K562 (cell line): ENCODE results near the gene OPRL1. TPM values are rescaled to one million over a fixed set of nuclear protein-coding genes. Genes with fewer than 3 reads are reported as not detected.
A peak's percentile ranks its signal among the peaks of the same experiment; 100 is the strongest.

Source experiments
- ATAC-seq: fragments of 200-7000 bp; cut with Tn5 transposase; 3 replicates; pipeline ENCODE4 v1.9.1; 2020; ENCODE audit warnings: moderate library complexity
- BruUV-seq: library from RNA; stranded (reverse); fragments of 400-500 nt; replicated peaks from 2 replicates; lab custom pipeline; 2021; lab: Mats Ljungman, UMichigan
- CTCF ChIA-PET: fragments of 300-600 bp; formaldehyde crosslinking; extraction: SDS; loops from one replicate; lab custom pipeline; 2021; ENCODE audit warnings: low intra/inter-chr PET ratio; lab: Yijun Ruan, JAX
- POLR2A ChIA-PET: fragments of 300-600, 350-650 bp; sonication (Branson Sonifier 250); formaldehyde crosslinking; extraction: SDS; loops from one replicate; lab custom pipeline; 2021; ENCODE audit warnings: antibody characterized with exemption, inconsistent platforms; lab: Yijun Ruan, JAX
- DNase-seq, 4 experiments: peaks; one replicate each; pipeline versions ENCODE4 v3.0.0 to v3.0.0-alpha.2; 2011 to 2018; ENCODE audit warnings: low spot score in 3 of 4, mixed read lengths in 3 of 4; ENCODE audit errors: extremely low read depth in 1 of 4
- FAIRE-seq: peaks from 2 replicates; lab custom pipeline; 2011; peaks lifted over from hg19 to GRCh38; lab: Jason Lieb, UNC
- H2AFZ ChIP-seq: 2 replicates; pipeline ENCODE4 v1.6.0; 2011; ENCODE audit warnings: low read depth, low read length, control low read depth, inconsistent platforms
- H3K27ac ChIP-seq: fragments of 200-600 bp; 3 replicates; pipeline ENCODE4 v1.8.0; 2011; ENCODE audit warnings: low read depth, mild to moderate bottlenecking, control low read depth, inconsistent platforms, low read length, moderate library complexity, mixed read lengths; ENCODE audit errors: extremely low read depth
- H3K27me3 ChIP-seq, 2 experiments: fragments of 300-600 bp in 1 of 2; 2 replicates in 1 of 2; 3 replicates in 1 of 2; pipeline versions ENCODE4 v1.6.0 to v1.8.0; 2011; ENCODE audit warnings: inconsistent platforms in 2 of 2, low read length in 2 of 2, mild to moderate bottlenecking in 1 of 2, mixed read lengths in 1 of 2, moderate library complexity in 1 of 2; ENCODE audit not compliant: control insufficient read depth in 2 of 2, insufficient read depth in 2 of 2
- H3K36me3 ChIP-seq: fragments of 300-600 bp; 3 replicates; pipeline ENCODE4 v1.8.0; 2011; ENCODE audit warnings: mild to moderate bottlenecking, low read length, inconsistent platforms; ENCODE audit not compliant: control insufficient read depth, insufficient read depth
- H3K4me1 ChIP-seq, 2 experiments: fragments of 200-600 bp in 1 of 2; replicated peaks in 1 of 2; 2 replicates in 1 of 2; 3 replicates in 1 of 2; pipeline versions ENCODE4 v1.5.1 to v1.8.0; 2011; ENCODE audit warnings: inconsistent platforms in 2 of 2, low read length in 2 of 2, mild to moderate bottlenecking in 1 of 2, mixed read lengths in 1 of 2, moderate library complexity in 1 of 2; ENCODE audit not compliant: control insufficient read depth in 2 of 2, insufficient read depth in 2 of 2
- H3K4me2 ChIP-seq: 2 replicates; pipeline ENCODE4 v1.6.1; 2011; ENCODE audit warnings: low read length, control low read depth, inconsistent platforms, mixed read lengths; ENCODE audit not compliant: insufficient read depth
- H3K4me3 ChIP-seq: fragments of 200-600 bp; sonication (generic), shearing (Covaris generic); 2 replicates; pipeline ENCODE4 v1.5.1; 2016; ENCODE audit warnings: control low read depth, inconsistent platforms
- H3K79me2 ChIP-seq: fragments of 200-600 bp; 3 replicates; pipeline ENCODE4 v1.8.0; 2011; ENCODE audit warnings: low read length, inconsistent platforms; ENCODE audit not compliant: control insufficient read depth, insufficient read depth
- H3K9ac ChIP-seq, 2 experiments: 2 replicates each; pipeline versions ENCODE4 v1.6.0 to v1.6.1; 2011; ENCODE audit warnings: low read depth in 2 of 2, low read length in 2 of 2, control low read depth in 1 of 2, inconsistent platforms in 1 of 2, mild to moderate bottlenecking in 1 of 2, mixed read lengths in 1 of 2; ENCODE audit not compliant: insufficient read depth in 1 of 2
- H3K9me1 ChIP-seq: one replicate; pipeline ENCODE4 v1.6.0; 2011; ENCODE audit warnings: inconsistent platforms, mild to moderate bottlenecking, low read length, moderate library complexity; ENCODE audit not compliant: control insufficient read depth, insufficient read depth
- H3K9me3 ChIP-seq: replicated peaks from 2 replicates; pipeline ENCODE4 v1.5.1; 2011; ENCODE audit warnings: low read depth, low read length, inconsistent platforms; ENCODE audit not compliant: control insufficient read depth, insufficient read depth
- H4K20me1 ChIP-seq: replicated peaks from 2 replicates; pipeline ENCODE4 v1.6.1; 2011; ENCODE audit warnings: low read length, inconsistent platforms, mixed read lengths; ENCODE audit not compliant: control insufficient read depth, insufficient read depth
- CBX2 ChIP-seq: fragments of 200-600 bp; sonication (generic); IDR thresholded peaks from one replicate; pipeline ENCODE4 v1.6.1; 2012; ENCODE audit warnings: mild to moderate bottlenecking, low read length, inconsistent platforms; ENCODE audit not compliant: insufficient read depth, poor library complexity, severe bottlenecking
- FOXA1 ChIP-seq: fragments of 450-650 bp; IDR thresholded peaks from 2 replicates; pipeline ENCODE4 v1.6.1; 2016; ENCODE audit warnings: mild to moderate bottlenecking, borderline replicate concordance
- JUN ChIP-seq, 2 experiments: sonication (generic) in 1 of 2; formaldehyde crosslinking in 1 of 2; IDR thresholded peaks; 2 replicates each; pipeline versions ENCODE4 v1.6.1 to v1.8.0; 2012 to 2022; ENCODE audit warnings: borderline replicate concordance in 2 of 2, mild to moderate bottlenecking in 2 of 2, improper control_type of control experiment in 1 of 2, low read depth in 1 of 2, low read length in 1 of 2, missing genetic modification reagents in 1 of 2
- LEF1 ChIP-seq: fragments of 450-650 bp; IDR thresholded peaks from 2 replicates; pipeline ENCODE4 v1.6.1; 2016; ENCODE audit warnings: mild to moderate bottlenecking
- NEUROD1 ChIP-seq: fragments of 150-350 bp; IDR thresholded peaks from 2 replicates; pipeline ENCODE4 v1.6.1; 2014; ENCODE audit warnings: borderline replicate concordance, low read length, low read depth; ENCODE audit not compliant: partially characterized antibody
- NFYB ChIP-seq: IDR thresholded peaks from 2 replicates; pipeline ENCODE4 v1.6.1; 2011; ENCODE audit warnings: mild to moderate bottlenecking, moderate library complexity; ENCODE audit not compliant: insufficient read length; ENCODE audit errors: extremely low read depth
- POLR3G ChIP-seq: IDR thresholded peaks from 2 replicates; pipeline ENCODE4 v1.6.1; 2011; ENCODE audit not compliant: insufficient read length, insufficient replicate concordance; ENCODE audit errors: extremely low read depth
- SIX5 ChIP-seq, 2 experiments: IDR thresholded peaks; 2 replicates each; pipeline ENCODE4 v1.6.1; 2011; ENCODE audit warnings: low read length in 2 of 2, borderline replicate concordance in 1 of 2, low read depth in 1 of 2, mild to moderate bottlenecking in 1 of 2, moderate library complexity in 1 of 2; ENCODE audit not compliant: insufficient read depth in 1 of 2
- SP1 ChIP-seq: sonication (generic); formaldehyde crosslinking; IDR thresholded peaks from 2 replicates; pipeline ENCODE4 v1.8.1; 2022; ENCODE audit warnings: mild to moderate bottlenecking, missing genetic modification reagents
- ZNF239 ChIP-seq: fragments of 250-450 bp; sonication (Bioruptor Pico); IDR thresholded peaks from 2 replicates; pipeline ENCODE4 v1.4.0; 2020; ENCODE audit warnings: mild to moderate bottlenecking
- ZNF551 ChIP-seq: fragments of 250-450 bp; sonication (Bioruptor Pico); IDR thresholded peaks from 2 replicates; pipeline ENCODE4 v1.5.0; 2021; ENCODE audit warnings: mild to moderate bottlenecking, moderate library complexity
- ZNF76 ChIP-seq: fragments of 250-450 bp; sonication (Bioruptor Pico); IDR thresholded peaks from 2 replicates; pipeline ENCODE4 v1.4.0; 2020; ENCODE audit warnings: mild to moderate bottlenecking, moderate library complexity, borderline replicate concordance
- WGBS: fragments of 100-300 bp; shearing (Covaris generic); methylation state at CpG from one replicate; pipeline ENCODE4 v1.1.6; 2016; ENCODE audit warnings: low coverage, mixed read lengths; ENCODE audit not compliant: insufficient coverage; ENCODE audit errors: missing lambda C conversion rate; 5-methylcytosine and 5-hydroxymethylcytosine counted together
- in situ Hi-C: fragments of 300-500 bp; cut with MboI; formaldehyde crosslinking; loops from 4 replicates; pipeline ENCODE4 v1.15.0; 2018; ENCODE audit warnings: inconsistent platforms, mixed read lengths
- intact Hi-C: fragments of 100-400 bp; cut with micrococcal nuclease; formaldehyde crosslinking; loops from 2 replicates; pipeline ENCODE4 v1.14.2; 2022
- polyA plus RNA-seq, 8 experiments: library from polyadenylated mRNA; depleted of rRNA in 4 of 8; stranded (reverse) in 5 of 8; unstranded in 3 of 8; fragments of >200 nt; fragmentation: Nextera tagmentation in 2 of 8; fragmentation: Illumina TruSeq in 1 of 8; extraction: Ambion mirVana in 2 of 8; extraction: Trizol in 1 of 8; gene quantifications; 2 replicates each; pipeline versions ENCODE4 v1.2.1 to v1.2.3, GENCODE V29; 2011 to 2014; ENCODE audit warnings: inconsistent platforms in 1 of 8, missing spikeins in 1 of 8
- total RNA-seq, 7 experiments: library from RNA; depleted of rRNA in 6 of 7; stranded (reverse); fragments of >200 nt in 6 of 7; fragmentation: Illumina TruSeq in 2 of 7; extraction: Trizol in 2 of 7; gene quantifications; 2 replicates each; pipeline versions ENCODE4 v1.2.1 to v1.2.3, GENCODE V29; 2011 to 2021; ENCODE audit warnings: low replicate concordance in 1 of 7
- TF ChIP-seq, protein P1 (sequence below): fragments of 450-650 bp; formaldehyde crosslinking; conservative IDR thresholded peaks from 2 replicates; pipeline ENCODE4 v1.4.0; 2022; ENCODE audit warnings: mild to moderate bottlenecking, missing genetic modification characterization
- TF ChIP-seq, protein P2 (sequence below): fragments of 200-800 bp; sonication (Bioruptor generic); IDR thresholded peaks from 2 replicates; pipeline ENCODE4 v1.6.1; 2017; ENCODE audit warnings: missing genetic modification characterization, missing compliant biosample characterization

OPRL1 gene
- total and polyA plus RNA-seq, 9 of the 15 experiments (the other 6 are each of a cell fraction or from before 2014, with no cell fraction given), result 0.06 to 0.33 (median 0.11) TPM; not detected in 2

DNA sequence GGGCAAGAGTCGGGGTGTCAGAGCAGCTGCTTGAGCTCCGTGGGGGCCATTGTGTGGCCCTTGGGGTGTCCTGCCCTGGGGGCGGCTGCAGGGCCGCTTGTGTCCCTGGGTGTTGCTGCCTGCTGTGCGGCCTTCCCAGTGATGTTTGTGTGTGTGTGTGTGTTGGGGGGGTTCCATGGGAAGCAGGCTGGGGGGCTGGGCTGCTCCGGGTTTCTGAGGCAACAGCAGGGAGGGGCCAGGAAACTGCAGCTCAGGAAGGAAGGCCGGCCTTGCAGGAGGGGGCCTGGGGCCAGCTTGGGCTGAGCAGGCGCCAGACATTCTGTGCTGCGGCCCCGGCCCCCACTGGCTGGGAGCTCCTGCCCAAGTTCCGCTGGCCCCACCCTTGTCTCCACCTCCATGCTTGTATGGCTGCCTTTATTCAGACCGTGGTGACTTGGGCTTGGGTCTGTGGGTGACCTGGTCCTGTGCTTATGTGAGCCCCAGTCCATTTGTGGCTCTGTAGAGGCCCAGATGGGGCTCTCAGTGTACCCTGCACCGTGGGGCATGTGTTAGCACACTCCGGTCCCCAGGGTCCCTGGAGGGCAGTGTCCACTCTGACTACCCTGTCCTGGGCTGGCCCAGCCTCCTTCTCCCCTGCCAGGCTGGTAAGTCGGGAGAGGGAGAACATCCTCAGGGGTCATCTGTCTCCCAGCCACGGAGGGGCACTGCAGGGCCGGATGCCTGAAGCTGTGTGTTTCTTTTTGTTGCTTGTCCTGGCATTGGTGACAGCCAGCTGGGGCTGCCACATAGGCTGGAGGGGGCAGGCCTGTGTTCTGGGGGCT is 25.8 kb upstream of the OPRL1 start:
- Histone ChIP-seq H3K36me3 (no peaks in the 10 kb centered on the region), H3K9ac (peak overlapping the region; percentile 42 to 90; a peak in 3 of 4 replicates), H3K4me3 (no peak overlapping the region), H3K27ac (peak overlapping the region; percentile 61), H3K4me1 (peaks cover 29 to 87% of the 10 kb centered on the region in 2 experiments), H3K79me2 (no peaks in the 10 kb centered on the region), H3K9me3 (no peaks in the 10 kb centered on the region), H4K20me1 (no peaks in the 10 kb centered on the region), H3K27me3 (no peaks in the 10 kb centered on the region), H3K4me2 (peak overlapping the region; percentile 40), H3K9me1 (no peaks in the 10 kb centered on the region), H2AFZ (peak overlapping the region; percentile 84)
- ChIA-PET POLR2A (interaction anchor here (0.7 to 1.7 kb wide), 8 partner anchors 9 to 220 kb away, joined by 3 to 10 read pairs (median 4); partner anchors contain the start of genes RGS19 and TCEA2), CTCF (interaction anchor here (1.1 kb wide), 1 partner anchor 16 kb away, joined by 3 read pairs; no protein-coding TSS in a partner anchor)
- peak; percentile 59 for ATAC-seq
- intact Hi-C loops, result loop anchor here (2.0 to 5.0 kb wide), 2 partner anchors 15 to 77 kb away; partner anchors contain the start of gene SAMD10
- FAIRE-seq, result peak; percentile 69
- in situ Hi-C loops, result no loop called here
- peak; percentile 60 to 68 (median 62) for DNase-seq
- no TSS peak for BruUV-seq
- 22% methylated on average over 14 of the region's 17 CpGs for WGBS
- TF ChIP-seq POLR3G, result no peak
- no peak for TF ChIP-seq ZNF551 (CRISPR knock-in tag)
- TF ChIP-seq FOXA1, result no peak
- TF ChIP-seq ZNF239, result no peak
- no peak for TF ChIP-seq SIX5 (IDR thresholded peaks at IDR 0.05; ENCODE audit: borderline replicate concordance in 1 of 2, insufficient read depth in 1 of 2, low read depth in 1 of 2, low read length in 2 of 2)
- no peak for TF ChIP-seq CBX2
- TF ChIP-seq SP1 (CRISPR knock-in tag), result no peak
- no peak for TF ChIP-seq ZNF76 (CRISPR knock-in tag)
- TF ChIP-seq LEF1, result no peak
- TF ChIP-seq NEUROD1, result no peak
- TF ChIP-seq NFYB, result no peak
- TF ChIP-seq, protein P1, sequence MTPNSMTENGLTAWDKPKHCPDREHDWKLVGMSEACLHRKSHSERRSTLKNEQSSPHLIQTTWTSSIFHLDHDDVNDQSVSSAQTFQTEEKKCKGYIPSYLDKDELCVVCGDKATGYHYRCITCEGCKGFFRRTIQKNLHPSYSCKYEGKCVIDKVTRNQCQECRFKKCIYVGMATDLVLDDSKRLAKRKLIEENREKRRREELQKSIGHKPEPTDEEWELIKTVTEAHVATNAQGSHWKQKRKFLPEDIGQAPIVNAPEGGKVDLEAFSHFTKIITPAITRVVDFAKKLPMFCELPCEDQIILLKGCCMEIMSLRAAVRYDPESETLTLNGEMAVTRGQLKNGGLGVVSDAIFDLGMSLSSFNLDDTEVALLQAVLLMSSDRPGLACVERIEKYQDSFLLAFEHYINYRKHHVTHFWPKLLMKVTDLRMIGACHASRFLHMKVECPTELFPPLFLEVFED (CRISPR knock-in tag), result no peak
- no peak for TF ChIP-seq JUN (IDR thresholded peaks at IDR 0.05; ENCODE audit: borderline replicate concordance, low read depth, low read length)
- no peak for TF ChIP-seq JUN (CRISPR knock-in tag; IDR thresholded peaks at IDR 0.05; ENCODE audit: borderline replicate concordance)
- TF ChIP-seq, protein P2, sequence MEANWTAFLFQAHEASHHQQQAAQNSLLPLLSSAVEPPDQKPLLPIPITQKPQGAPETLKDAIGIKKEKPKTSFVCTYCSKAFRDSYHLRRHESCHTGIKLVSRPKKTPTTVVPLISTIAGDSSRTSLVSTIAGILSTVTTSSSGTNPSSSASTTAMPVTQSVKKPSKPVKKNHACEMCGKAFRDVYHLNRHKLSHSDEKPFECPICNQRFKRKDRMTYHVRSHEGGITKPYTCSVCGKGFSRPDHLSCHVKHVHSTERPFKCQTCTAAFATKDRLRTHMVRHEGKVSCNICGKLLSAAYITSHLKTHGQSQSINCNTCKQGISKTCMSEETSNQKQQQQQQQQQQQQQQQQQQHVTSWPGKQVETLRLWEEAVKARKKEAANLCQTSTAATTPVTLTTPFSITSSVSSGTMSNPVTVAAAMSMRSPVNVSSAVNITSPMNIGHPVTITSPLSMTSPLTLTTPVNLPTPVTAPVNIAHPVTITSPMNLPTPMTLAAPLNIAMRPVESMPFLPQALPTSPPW (CRISPR knock-in tag), result peak; percentile 34; the same call in 1 of the 2 replicates
